ENCODE results near the gene GAP43.

GRCh38 chr3:115683773-115684172 is 60.5 kb downstream of the GAP43 start:
- no peak for TF ChIP-seq CTCF (IDR thresholded peaks at IDR 0.05)
- no peak for TF ChIP-seq POLR2A (IDR thresholded peaks at IDR 0.05)

All from adrenal gland (tissue), 5 donors.